AG09319 (cell line): Measurements from ENCODE around the gene SALL2.

Source experiments
- DNase-seq: peaks from one replicate; pipeline ENCODE4 v3.0.0-alpha.2; 2010; ENCODE audit warnings: low read depth; ENCODE audit errors: extremely low read depth
- TF ChIP-seq, protein P1 (sequence below): IDR thresholded peaks from 2 replicates; pipeline ENCODE4 v1.5.1; 2011; ENCODE audit warnings: low read depth, mild to moderate bottlenecking, inconsistent platforms, low read length, moderate library complexity

Gene SALL2

DNA sequence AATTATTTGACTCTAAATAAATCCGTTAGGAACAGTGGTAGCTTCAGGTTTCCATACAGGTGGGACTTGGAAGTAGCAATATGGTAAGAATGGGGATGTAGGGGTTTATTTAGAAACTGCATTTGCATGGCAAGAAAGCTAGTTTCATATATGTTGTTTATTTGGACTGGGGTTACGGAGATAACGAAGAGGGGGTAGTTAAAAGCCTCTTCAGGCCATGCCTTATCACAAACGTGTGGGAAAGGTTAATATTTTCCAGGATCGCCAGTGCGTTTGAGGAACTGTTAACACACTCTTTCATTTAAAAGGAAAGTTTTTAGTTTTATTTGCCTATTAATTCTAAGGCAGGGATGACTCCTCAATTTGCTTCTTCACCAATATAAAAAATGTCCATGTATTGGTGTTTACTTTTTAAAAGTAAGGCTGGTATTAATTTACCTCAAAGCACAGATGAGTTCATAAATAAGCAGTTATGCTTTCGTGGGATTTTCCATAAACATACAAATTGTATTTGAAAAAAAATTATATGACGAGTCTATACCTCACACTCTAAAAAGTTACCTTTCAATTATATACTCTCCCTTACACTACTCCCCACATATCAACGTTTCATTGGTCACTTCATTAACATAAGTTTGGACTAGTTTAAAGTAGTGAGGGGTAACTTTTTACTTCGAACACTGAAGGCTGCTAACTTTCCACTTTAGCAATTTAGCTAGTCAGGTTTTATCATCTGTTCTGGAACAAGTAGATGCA, 50.2 kb downstream of the SALL2 start:
- TF ChIP-seq, protein P1, sequence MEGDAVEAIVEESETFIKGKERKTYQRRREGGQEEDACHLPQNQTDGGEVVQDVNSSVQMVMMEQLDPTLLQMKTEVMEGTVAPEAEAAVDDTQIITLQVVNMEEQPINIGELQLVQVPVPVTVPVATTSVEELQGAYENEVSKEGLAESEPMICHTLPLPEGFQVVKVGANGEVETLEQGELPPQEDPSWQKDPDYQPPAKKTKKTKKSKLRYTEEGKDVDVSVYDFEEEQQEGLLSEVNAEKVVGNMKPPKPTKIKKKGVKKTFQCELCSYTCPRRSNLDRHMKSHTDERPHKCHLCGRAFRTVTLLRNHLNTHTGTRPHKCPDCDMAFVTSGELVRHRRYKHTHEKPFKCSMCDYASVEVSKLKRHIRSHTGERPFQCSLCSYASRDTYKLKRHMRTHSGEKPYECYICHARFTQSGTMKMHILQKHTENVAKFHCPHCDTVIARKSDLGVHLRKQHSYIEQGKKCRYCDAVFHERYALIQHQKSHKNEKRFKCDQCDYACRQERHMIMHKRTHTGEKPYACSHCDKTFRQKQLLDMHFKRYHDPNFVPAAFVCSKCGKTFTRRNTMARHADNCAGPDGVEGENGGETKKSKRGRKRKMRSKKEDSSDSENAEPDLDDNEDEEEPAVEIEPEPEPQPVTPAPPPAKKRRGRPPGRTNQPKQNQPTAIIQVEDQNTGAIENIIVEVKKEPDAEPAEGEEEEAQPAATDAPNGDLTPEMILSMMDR = no peak
- DNase-seq = no peak
